GM21576 (cell line): ENCODE data around the gene DCTPP1.

Source experiments
- ATAC-seq: cut with Tn5 transposase; IDR thresholded peaks from one replicate; pipeline ENCODE4 v1.9.1; 2021; ENCODE audit warnings: mild to moderate bottlenecking, moderate library complexity; ENCODE audit not compliant: unreplicated experiment

DCTPP1 gene

DNA sequence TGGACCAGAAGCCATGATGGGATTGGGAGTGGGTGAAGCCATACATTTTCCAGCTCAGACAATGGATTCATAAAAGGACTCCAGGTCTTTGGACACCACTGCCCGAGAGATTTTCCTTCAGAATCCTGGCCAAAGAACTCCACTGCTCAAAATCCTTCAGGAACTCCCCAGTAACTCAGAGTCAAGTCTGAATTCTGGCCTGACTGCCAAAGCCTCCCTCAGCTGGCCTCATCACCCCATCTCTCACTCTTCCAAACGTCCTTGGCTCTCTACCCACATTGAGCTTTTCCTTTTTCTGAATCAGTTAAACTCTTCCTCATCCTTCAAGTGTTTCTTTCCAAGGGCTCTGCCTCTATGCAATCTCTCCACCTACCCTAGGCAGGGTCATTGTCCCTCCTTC, 46.3 kb downstream of the DCTPP1 start:
- no peak for ATAC-seq

DNA sequence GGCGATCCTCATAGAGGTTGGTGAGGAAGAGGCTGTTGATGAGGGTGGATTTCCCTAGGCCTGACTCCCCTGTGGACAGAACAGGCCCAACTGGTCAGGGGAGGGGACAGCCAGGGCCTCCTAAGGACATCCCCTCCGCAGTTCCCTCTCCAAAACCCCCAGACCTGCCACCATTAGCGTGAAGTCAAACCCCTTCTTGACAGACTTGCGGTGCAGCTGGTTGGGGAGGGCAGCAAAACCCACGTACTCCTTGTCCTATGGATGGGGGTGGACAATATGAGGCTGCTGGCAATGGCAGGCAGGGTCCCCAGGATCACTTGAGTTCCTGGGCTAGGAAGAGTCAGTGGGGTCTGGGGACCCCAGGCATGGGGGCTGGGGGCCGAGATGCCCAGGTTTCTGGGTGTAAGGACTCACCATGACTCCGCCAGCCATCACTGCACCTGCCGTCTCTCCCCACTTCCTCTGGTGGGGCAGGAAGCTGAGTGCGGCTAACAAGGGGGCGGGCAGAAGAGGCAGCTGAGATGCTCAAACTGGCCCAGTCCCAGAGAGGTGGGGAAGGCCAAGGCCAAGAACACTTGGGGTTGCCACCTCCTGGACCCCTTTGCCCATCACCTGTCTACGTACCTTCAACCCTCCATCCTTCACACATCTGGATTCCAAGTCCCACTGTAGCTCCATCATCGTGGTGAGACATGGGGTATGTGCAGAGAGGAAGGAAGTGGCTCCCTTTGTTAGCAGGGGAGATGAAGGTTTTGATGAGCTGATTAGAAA, 47.5 kb downstream of the DCTPP1 start, which contains the start of gene SEPTIN1:
TSS of gene SEPTIN1 (minus strand) at position 451 of the 771 bp plus-strand sequence. CDS start at position 432, 19 bp downstream.
- no peak for ATAC-seq

DNA sequence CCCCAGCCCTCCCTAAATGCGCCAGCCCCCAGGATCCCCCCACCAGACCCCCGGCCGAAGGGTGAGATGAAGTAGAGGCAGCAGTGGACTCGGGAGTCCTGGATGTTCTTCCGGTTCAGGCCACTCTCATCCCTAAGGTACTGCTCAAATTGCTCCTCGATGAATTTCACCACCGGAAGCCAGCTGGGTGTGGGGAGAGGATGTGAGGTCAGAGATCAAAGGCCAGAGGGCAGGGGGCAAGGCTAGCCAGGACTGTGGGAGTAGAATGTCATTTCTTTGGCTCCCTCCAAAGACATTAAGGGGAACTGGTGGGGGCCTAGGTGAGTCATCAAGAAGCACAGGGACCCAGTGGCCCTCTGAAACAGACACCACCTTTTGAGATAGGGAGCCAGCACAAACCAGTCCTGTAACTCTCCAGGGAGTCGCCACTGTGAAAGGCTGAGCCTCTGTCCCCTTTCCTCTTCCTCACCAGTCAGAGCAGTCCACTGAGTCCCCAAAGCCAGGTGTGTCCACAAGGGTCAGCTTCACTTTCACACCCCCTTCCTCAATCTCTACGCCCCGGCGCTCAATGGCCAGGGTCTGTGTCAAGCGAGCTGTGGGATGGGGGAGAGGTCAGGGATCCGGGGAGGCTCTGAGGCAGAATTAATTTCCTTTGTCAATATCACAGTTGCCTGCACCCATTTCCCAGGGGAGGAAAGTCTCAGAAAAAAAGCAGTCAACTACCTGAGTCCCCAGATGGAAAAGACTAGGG, 48.4 kb downstream of the DCTPP1 start:
- no peak for ATAC-seq

DNA sequence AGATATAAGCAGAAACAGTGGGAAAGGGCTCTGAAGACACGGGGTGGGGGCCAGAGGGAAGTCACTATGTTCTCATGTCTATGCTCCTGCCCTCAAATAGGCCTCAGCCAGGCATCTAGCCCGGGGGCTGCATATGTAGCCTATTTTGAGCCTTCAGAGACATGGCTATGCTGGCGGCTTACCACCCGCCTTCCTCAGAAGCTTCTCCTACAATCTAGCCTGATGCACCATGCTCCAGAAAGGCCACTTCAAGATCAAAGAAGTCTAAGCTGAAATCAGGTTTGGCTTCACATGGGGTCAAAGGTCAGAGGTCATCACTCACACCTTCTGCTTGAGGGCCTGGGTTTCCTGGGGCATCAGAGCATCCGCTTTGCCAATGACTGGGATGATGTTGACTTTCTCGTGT, 49.0 kb downstream of the DCTPP1 start:
- no peak for ATAC-seq

DNA sequence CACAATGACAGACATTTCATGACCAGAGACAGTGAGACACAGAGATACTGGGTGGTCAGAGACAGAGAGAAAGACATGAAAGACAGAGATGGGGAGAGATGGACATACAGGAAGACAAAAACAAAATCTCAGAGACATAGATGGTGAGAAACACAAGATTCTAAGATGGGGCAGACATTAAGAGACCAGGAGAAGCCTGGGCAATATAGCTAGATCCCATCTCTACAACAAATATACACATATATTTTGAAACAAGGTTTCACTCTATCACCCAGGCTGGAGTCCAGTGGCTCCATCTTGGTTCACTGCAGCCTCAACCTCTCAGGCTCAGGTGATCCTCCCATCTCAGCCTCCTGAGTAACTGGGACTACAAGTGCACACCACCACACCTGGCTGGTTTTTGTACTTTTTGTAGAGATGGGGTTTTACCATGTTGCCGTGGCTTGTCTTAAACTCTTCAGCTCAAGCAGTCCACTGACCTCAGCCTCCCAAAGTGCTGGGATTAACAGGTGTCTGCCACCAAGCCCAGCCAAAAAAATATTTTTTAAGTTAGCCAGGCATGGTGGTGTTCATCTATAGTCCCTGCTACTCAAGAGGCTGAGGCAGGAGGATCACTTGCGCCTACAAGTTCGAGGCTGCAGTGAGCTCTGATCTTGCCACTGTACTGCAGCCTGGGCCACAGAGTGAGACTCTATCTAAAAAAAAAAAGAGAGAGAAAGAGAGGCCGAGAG, 49.6 kb downstream of the DCTPP1 start:
- no peak for ATAC-seq

DNA sequence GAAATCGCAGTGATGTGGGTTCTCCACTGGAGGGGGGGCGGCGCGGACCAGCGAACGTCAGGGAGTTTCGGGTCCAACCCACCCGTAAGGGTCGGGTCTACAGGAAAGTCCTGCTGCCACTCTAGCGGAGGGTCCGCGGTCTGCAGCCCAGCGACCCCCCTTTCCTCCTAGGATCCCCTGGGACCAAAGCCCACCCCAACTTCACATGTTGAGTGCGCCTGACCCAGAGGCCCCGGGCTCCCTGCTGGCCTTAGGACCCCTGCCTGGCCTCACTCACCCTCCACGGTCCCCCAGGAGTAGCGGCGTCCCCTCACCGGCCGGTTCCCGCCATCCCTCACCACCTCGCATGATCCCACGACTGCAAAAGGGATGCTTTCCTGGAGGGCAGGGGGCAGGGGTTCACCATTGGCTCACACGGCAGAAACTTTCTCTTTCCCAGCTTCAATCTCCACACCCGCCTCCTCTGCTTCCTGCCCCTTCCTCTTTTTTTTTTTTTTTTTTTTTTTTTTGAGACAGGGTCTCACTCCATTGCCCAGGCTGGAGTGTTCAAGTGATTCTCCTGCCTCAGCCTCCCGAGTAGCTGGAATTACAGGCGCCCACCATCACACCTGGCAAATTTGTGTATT, 50.6 kb downstream of the DCTPP1 start:
- no peak for ATAC-seq

DNA sequence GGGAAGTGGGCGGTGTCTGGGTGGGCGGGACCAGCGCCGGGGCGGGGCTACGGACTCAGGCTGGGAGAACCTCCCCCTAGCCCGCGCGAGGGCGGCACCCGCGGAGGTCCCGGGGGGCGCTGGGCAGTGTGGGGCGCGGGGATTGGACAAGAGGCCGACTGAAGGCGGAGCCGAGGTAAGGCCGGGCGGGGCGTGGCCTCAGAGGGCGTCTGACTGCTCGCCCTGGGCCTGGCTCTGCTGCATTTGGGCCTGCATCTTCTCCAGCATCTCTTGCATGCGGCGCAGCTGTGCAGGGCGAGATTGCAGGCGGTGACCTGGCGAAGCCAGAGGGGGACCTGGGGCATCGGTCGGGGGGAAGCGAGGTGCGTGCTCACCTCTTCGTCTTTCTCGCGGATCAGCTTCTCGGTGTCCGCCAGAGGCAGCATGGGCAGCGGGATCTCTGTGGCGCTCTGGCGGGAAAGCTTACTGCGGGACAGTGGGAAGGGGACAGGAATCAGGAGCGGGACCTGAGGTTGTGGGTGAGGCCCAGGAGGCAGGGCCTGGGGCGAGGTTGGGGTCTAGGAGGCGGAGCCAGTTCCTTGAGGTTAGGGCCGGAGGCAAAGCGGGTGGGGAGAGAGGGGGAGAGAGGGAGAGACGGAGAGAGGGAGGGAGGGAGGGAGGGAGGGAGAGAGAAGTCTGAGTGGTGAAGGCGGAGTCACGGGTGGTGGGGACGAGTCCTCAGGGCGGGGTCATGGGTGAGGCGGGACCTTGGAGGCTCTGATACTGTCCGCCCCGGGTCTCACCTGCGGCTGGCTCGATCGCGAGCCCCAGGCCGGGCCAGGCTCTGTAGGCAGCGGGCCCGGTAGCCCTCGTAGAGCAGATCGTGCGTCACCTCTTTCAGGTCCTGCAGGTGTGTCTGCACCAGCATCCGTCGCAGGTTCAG, 51.3 kb downstream of the DCTPP1 start:
- ATAC-seq, result peak; percentile 85

DNA sequence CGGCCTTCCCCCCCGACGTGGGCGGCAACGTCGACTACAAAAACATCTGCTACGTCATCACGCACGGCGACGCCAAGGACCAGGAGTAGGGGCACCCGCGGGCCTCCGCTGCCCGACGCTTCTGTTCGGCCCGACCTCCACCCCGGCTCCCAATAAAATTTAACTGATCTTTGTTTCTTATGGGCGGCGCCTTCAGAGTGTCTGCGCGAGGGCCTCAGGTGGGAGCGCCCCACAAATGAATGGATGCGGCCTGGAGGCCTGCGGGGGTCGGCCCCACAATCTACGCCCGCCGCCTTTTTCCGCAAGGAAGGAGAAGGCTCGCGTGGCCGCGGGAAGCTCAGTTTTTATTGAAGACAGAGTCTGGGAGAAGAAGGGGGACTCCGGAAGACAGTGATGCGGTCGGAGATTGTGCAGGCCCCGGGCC, 52.0 kb downstream of the DCTPP1 start:
- peak; percentile 31 for ATAC-seq

DNA sequence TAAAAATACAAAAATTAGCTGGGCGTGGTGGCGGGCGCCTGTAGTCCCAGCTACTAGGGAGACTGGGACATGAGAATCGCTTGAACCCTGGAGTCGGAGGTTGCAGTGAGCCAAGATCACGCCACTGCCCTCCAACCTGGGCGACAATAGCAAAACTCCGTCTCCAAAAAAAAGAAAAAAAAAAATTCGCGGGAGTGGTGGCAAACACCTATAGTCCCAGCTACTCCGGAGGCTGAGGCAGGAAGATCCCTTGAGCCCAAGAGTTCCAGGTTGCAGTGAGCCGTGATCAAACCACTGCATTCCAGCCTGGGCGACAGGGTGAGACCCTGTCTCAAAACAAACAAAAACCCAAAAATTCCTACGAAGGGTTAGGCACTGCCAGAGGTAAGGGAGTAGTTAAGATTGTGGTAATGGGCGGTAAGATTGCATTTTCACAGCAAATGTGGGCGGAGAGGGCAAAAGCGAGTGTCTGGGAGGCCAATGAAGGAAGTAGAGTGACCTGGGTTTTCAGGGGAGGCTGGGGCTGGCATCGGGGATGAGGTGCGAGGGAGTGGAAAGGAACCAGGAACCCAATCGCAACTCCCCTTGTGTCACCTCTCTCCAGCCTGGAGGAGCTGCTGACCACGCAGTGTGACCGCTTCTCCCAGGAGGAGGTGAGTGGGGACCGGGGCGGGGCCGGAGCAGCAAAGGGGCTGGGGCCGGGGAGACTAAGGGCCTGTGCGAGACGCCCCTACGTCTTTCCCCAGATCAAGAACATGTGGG, 52.6 kb downstream of the DCTPP1 start:
- no peak for ATAC-seq

DNA sequence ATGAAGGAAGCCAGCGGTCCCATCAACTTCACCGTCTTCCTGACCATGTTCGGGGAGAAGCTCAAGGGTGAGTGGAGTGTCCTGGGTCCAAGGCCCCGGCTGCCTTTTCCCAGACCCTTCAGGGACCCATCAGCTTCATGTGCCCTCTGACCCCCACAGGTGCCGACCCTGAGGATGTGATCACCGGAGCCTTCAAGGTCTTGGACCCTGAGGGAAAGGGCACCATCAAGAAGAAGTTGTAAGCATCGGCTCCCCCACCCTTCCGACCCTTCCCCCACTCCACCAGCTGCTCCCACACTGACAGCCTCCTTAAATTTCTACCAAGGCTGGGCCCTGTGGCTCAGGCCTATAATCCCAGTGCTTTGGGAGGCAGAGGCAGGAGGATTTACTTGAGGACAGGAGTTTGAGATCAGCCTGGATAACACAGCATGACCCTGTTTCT, 53.3 kb downstream of the DCTPP1 start:
- ATAC-seq, result no peak

DNA sequence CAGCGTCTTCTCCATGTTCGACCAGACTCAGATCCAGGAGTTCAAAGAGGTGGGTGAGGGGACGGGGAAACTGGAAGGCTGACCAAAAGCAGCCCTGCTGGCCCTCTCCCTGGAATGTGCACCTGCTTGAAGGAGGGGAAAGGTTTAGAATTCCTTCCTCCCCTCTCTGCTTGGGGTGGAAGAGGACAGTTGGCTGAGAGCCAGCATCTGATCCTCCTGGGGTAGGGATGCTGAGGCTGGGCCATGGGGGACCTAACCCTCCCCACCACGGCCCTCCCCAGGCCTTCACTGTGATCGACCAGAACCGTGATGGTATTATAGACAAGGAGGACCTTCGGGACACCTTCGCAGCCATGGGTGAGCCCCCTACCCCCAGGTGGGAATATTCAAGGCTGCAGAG, 54.0 kb downstream of the DCTPP1 start:
- ATAC-seq, result no peak

DNA sequence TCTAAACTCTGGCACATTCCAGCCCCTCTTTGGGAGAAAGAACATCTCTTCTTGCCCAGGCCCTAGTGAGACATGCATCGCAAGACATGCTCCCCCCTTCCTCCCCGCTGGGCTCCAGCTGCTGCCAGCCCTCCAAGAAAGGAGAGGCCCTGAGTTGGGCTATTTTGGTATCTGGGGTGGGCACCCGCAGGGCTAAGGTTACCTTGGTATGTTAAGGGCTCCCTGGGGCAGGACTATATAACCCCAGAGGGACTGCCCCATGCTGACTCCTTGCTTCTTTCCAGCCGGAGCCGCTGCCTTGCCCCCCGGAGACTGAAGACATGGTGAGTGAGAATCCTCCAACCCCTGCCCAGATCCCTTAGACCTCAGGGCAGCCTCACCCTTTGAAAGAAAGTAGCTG, 55.3 kb downstream of the DCTPP1 start, which contains the start of gene MYL11:
TSS of gene MYL11 (plus strand) at position 265 of the 400 bp plus-strand sequence. CDS start at position 321, 56 bp downstream.
- no peak for ATAC-seq
